ENCODE measurements around the gene ACER2. TPM values are rescaled to one million over a fixed set of nuclear protein-coding genes. Genes with fewer than 3 reads are reported as not detected.
"Not testable (repeated sequence)": the region's sequence is repeated elsewhere in the genome, so short reads cannot be mapped to it uniquely, and the experiment has no call there.

ACER2 gene
- total RNA-seq, 1 donor from 2014 or later, result 10.8 TPM

- no peak overlapping the region for H3K4me3 ChIP-seq (ENCODE audit: low read depth, low read length)
- no peaks in the 10 kb centered on the region for H3K27me3 ChIP-seq (ENCODE audit: control insufficient read depth, insufficient read depth, low read length)
- no peak for TF ChIP-seq CTCF (IDR thresholded peaks at IDR 0.05; ENCODE audit: insufficient read depth, low read length, poor library complexity, severe bottlenecking)
- peaks cover 2% of the 10 kb centered on the region for H3K36me3 ChIP-seq (ENCODE audit: control insufficient read depth, insufficient read depth, low read length)
- DNase-seq (ENCODE audit: low read depth), result no peak
These were observed 27.2 kb upstream of the ACER2 start for GRCh38 chr9:19381656-19382055.

GRCh38 chr9:19385212-19385611, 23.6 kb upstream of the ACER2 start:
- not testable (repeated sequence) for H3K4me3 ChIP-seq (ENCODE audit: low read depth, low read length); H3K36me3 ChIP-seq (ENCODE audit: control insufficient read depth, insufficient read depth, low read length); DNase-seq (ENCODE audit: low read depth); H3K27me3 ChIP-seq (ENCODE audit: control insufficient read depth, insufficient read depth, low read length)

- no peak for DNase-seq (ENCODE audit: low read depth)
- Histone ChIP-seq H3K4me3 (ENCODE audit: low read depth, low read length) (no peak overlapping the region), H3K36me3 (ENCODE audit: control insufficient read depth, insufficient read depth, low read length) (no peaks in the 10 kb centered on the region), H3K27me3 (ENCODE audit: control insufficient read depth, insufficient read depth, low read length) (no peaks in the 10 kb centered on the region)
- no peak for TF ChIP-seq CTCF (IDR thresholded peaks at IDR 0.05; ENCODE audit: insufficient read depth, low read length, poor library complexity, severe bottlenecking)
These were observed 22.9 kb upstream of the ACER2 start for GRCh38 chr9:19385786-19386501.

GRCh38 chr9:19386502-19387044, 22.2 kb upstream of the ACER2 start:
- Histone ChIP-seq H3K27me3 (ENCODE audit: control insufficient read depth, insufficient read depth, low read length) (no peaks in the 10 kb centered on the region), H3K36me3 (ENCODE audit: control insufficient read depth, insufficient read depth, low read length) (no peaks in the 10 kb centered on the region), H3K4me3 (ENCODE audit: low read depth, low read length) (no peak overlapping the region)
- no peak for TF ChIP-seq CTCF (IDR thresholded peaks at IDR 0.05; ENCODE audit: insufficient read depth, low read length, poor library complexity, severe bottlenecking)
- no peak for DNase-seq (ENCODE audit: low read depth)

GRCh38 chr9:19387317-19387716, 21.5 kb upstream of the ACER2 start:
- no peak for TF ChIP-seq CTCF (IDR thresholded peaks at IDR 0.05; ENCODE audit: insufficient read depth, low read length, poor library complexity, severe bottlenecking)
- Histone ChIP-seq H3K27me3 (ENCODE audit: control insufficient read depth, insufficient read depth, low read length) (no peaks in the 10 kb centered on the region), H3K4me3 (ENCODE audit: low read depth, low read length) (no peak overlapping the region), H3K36me3 (ENCODE audit: control insufficient read depth, insufficient read depth, low read length) (no peaks in the 10 kb centered on the region)
- DNase-seq (ENCODE audit: low read depth), result no peak

- not testable (repeated sequence) for DNase-seq (ENCODE audit: low read depth); H3K4me3 ChIP-seq (ENCODE audit: low read depth, low read length); H3K27me3 ChIP-seq (ENCODE audit: control insufficient read depth, insufficient read depth, low read length); H3K36me3 ChIP-seq (ENCODE audit: control insufficient read depth, insufficient read depth, low read length)
These were observed 19.3 kb upstream of the ACER2 start for GRCh38 chr9:19389539-19389938.

- Histone ChIP-seq H3K36me3 (ENCODE audit: control insufficient read depth, insufficient read depth, low read length) (no peaks in the 10 kb centered on the region), H3K27me3 (ENCODE audit: control insufficient read depth, insufficient read depth, low read length) (no peaks in the 10 kb centered on the region), H3K4me3 (ENCODE audit: low read depth, low read length) (no peak overlapping the region)
- no peak for TF ChIP-seq CTCF (IDR thresholded peaks at IDR 0.05; ENCODE audit: insufficient read depth, low read length, poor library complexity, severe bottlenecking)
- DNase-seq (ENCODE audit: low read depth), result no peak
These were observed 11.0 kb upstream of the ACER2 start for GRCh38 chr9:19397845-19398244.

GRCh38 chr9:19403231-19403630, 5.6 kb upstream of the ACER2 start:
- H3K36me3 ChIP-seq (ENCODE audit: control insufficient read depth, insufficient read depth, low read length); H3K4me3 ChIP-seq (ENCODE audit: low read depth, low read length); H3K27me3 ChIP-seq (ENCODE audit: control insufficient read depth, insufficient read depth, low read length); DNase-seq (ENCODE audit: low read depth): not testable (repeated sequence)

All from kidney epithelial cell (primary cell).